Keratinocyte (primary cell): ENCODE measurements around the gene ZGRF1. TPM values are rescaled to one million over a fixed set of nuclear protein-coding genes. Genes with fewer than 3 reads are reported as not detected.
A peak's percentile ranks its signal among the peaks of the same experiment; 100 is the strongest.
"Not testable (repeated sequence)": the region's sequence is repeated elsewhere in the genome, so short reads cannot be mapped to it uniquely, and the experiment has no call there.

Experiments used
- DNase-seq: peaks from one replicate; pipeline ENCODE4 v3.0.0-alpha.2; 2011; ENCODE audit warnings: low read depth, missing footprints, low spot score
- FAIRE-seq: peaks from 2 replicates; lab custom pipeline; 2011; peaks lifted over from hg19 to GRCh38; lab: Jason Lieb, UNC
- H2AFZ ChIP-seq: 2 replicates; pipeline ENCODE4 v1.6.0; 2012; ENCODE audit warnings: low read length, control low read depth, inconsistent platforms; ENCODE audit not compliant: control insufficient read depth
- H3K27ac ChIP-seq: 2 replicates; pipeline ENCODE4 v1.5.1; 2011; ENCODE audit warnings: low read length; ENCODE audit not compliant: control insufficient read depth, insufficient read depth
- H3K27me3 ChIP-seq: 3 replicates; pipeline ENCODE4 v1.6.0; 2011; ENCODE audit warnings: low read length; ENCODE audit not compliant: control insufficient read depth, insufficient read depth; ENCODE audit errors: extremely low read depth
- H3K36me3 ChIP-seq, 2 experiments: 2 replicates in 1 of 2; 3 replicates in 1 of 2; pipeline ENCODE4 v1.5.1; 2011; ENCODE audit warnings: low read length in 2 of 2, mild to moderate bottlenecking in 1 of 2; ENCODE audit not compliant: control insufficient read depth in 2 of 2, insufficient read depth in 2 of 2; ENCODE audit errors: extremely low read depth in 1 of 2
- H3K4me1 ChIP-seq: 3 replicates; pipeline ENCODE4 v1.5.1; 2011; ENCODE audit warnings: low read length; ENCODE audit not compliant: control insufficient read depth, insufficient read depth; ENCODE audit errors: extremely low read depth
- H3K4me2 ChIP-seq: 3 replicates; pipeline ENCODE4 v1.6.0; 2011; ENCODE audit warnings: low read depth, low read length; ENCODE audit not compliant: control insufficient read depth, insufficient read depth; ENCODE audit errors: extremely low read depth
- H3K4me3 ChIP-seq, 3 experiments: fragments of 200-600 bp in 1 of 3; sonication (generic) in 1 of 3; 2 replicates in 2 of 3; 3 replicates in 1 of 3; pipeline ENCODE4 v1.5.1; 2011 to 2016; ENCODE audit warnings: low read length in 3 of 3, mild to moderate bottlenecking in 3 of 3, control low read depth in 2 of 3, inconsistent platforms in 1 of 3, low read depth in 1 of 3, mixed read lengths in 1 of 3, mixed run types in 1 of 3, moderate library complexity in 1 of 3; ENCODE audit not compliant: control insufficient read depth in 2 of 3, insufficient read depth in 2 of 3; ENCODE audit errors: extremely low read depth in 1 of 3
- H3K79me2 ChIP-seq: 2 replicates; pipeline ENCODE4 v1.6.0; 2012; ENCODE audit warnings: low read length; ENCODE audit not compliant: control insufficient read depth, insufficient read depth
- H3K9ac ChIP-seq: 3 replicates; pipeline ENCODE4 v1.6.0; 2011; ENCODE audit warnings: low read length; ENCODE audit not compliant: control insufficient read depth, insufficient read depth; ENCODE audit errors: extremely low read depth
- H3K9me1 ChIP-seq: 3 replicates; pipeline ENCODE4 v1.6.0; 2011; ENCODE audit warnings: low read length; ENCODE audit not compliant: control insufficient read depth, insufficient read depth; ENCODE audit errors: extremely low read depth
- H3K9me3 ChIP-seq: 2 replicates; pipeline ENCODE4 v1.5.1; 2012; ENCODE audit warnings: low read depth, low read length; ENCODE audit not compliant: control insufficient read depth
- H4K20me1 ChIP-seq: 3 replicates; pipeline ENCODE4 v1.6.0; 2011; ENCODE audit warnings: low read length; ENCODE audit not compliant: control insufficient read depth, insufficient read depth; ENCODE audit errors: extremely low read depth
- CTCF ChIP-seq, 3 experiments: IDR thresholded peaks in 1 of 3; conservative IDR thresholded peaks in 1 of 3; optimal IDR thresholded peaks in 1 of 3; 2 replicates in 2 of 3; 3 replicates in 1 of 3; pipeline versions ENCODE3 to v1.5.1; 2011; ENCODE audit warnings: low read length in 3 of 3, mild to moderate bottlenecking in 3 of 3, moderate library complexity in 2 of 3, control low read depth in 1 of 3, inconsistent platforms in 1 of 3; ENCODE audit not compliant: insufficient read depth in 2 of 3; ENCODE audit errors: extremely low read depth in 1 of 3
- EZH2 ChIP-seq: IDR thresholded peaks from one replicate; pipeline ENCODE4 v1.6.1; 2012; ENCODE audit warnings: inconsistent platforms, mild to moderate bottlenecking, low read length, moderate library complexity
- dilution Hi-C: fragments of 300-500 bp; cut with MboI; formaldehyde crosslinking; loops from one replicate; pipeline ENCODE4 v1.7.0; 2020; ENCODE audit warnings: low sequenced_read_pairs; ENCODE audit not compliant: extremely low pct_ligation_motif_present
- polyA plus RNA-seq, 5 experiments: library from polyadenylated mRNA; depleted of rRNA in 3 of 5; stranded (reverse) in 3 of 5; stranded (forward) in 1 of 5; unstranded in 1 of 5; fragments of >200 nt; gene quantifications; 1 replicate in 1 of 5; 2 replicates in 3 of 5; 3 replicates in 1 of 5; pipeline versions ENCODE4 v1.2.1 to v1.2.3, GENCODE V29; 2011 to 2012; ENCODE audit warnings: missing spikeins in 2 of 5, low read depth in 1 of 5, low replicate concordance in 1 of 5

Gene ZGRF1
- polyA plus RNA-seq, 1 donor (not counting 4 experiments of a cell fraction or from before 2014, with no cell fraction given): 3.6 TPM

- Histone ChIP-seq H3K9me1 (no peaks in the 10 kb centered on the region), H3K4me3 (no peak overlapping the region), H3K4me1 (no peaks in the 10 kb centered on the region), H3K79me2 (no peaks in the 10 kb centered on the region), H3K36me3 (peaks cover 0 to 4% of the 10 kb centered on the region in 2 experiments), H3K27ac (no peak overlapping the region), H3K9me3 (no peaks in the 10 kb centered on the region), H3K4me2 (no peak overlapping the region), H4K20me1 (no peaks in the 10 kb centered on the region), H2AFZ (no peak overlapping the region), H3K9ac (no peak overlapping the region), H3K27me3 (no peaks in the 10 kb centered on the region)
- DNase-seq (no peak), FAIRE-seq (no peak)
- dilution Hi-C loops: no loop called here
- no peak for TF ChIP-seq CTCF (optimal IDR thresholded peaks at IDR 0.05 in 1 of 3, IDR thresholded peaks at IDR 0.05 in 1 of 3, conservative IDR thresholded peaks at IDR 0.05 in 1 of 3; ENCODE audit: extremely low read depth in 1 of 3, insufficient read depth in 2 of 3, low read length in 3 of 3)
- TF ChIP-seq EZH2: no peak
These were observed 19.7 kb downstream of the ZGRF1 start for GRCh38 chr4:112616984-112617383.

GRCh38 chr4:112612814-112613213, 23.9 kb downstream of the ZGRF1 start:
- H4K20me1 ChIP-seq, H3K79me2 ChIP-seq, H3K4me2 ChIP-seq, H3K27ac ChIP-seq, dilution Hi-C loops, H3K36me3 ChIP-seq, H3K4me3 ChIP-seq, DNase-seq, H3K27me3 ChIP-seq, H3K9ac ChIP-seq, FAIRE-seq, H3K9me3 ChIP-seq, H2AFZ ChIP-seq, H3K9me1 ChIP-seq, H3K4me1 ChIP-seq: not testable (repeated sequence)

- dilution Hi-C loops: no loop called here
These were observed 32.1 kb downstream of the ZGRF1 start for GRCh38 chr4:112604589-112604988.

More at GRCh38 chr4:112604589-112604988, 32.1 kb downstream of the ZGRF1 start:
- Histone ChIP-seq H3K4me3 (no peak overlapping the region), H3K9ac (no peak overlapping the region), H3K9me1 (no peaks in the 10 kb centered on the region), H3K4me2 (no peak overlapping the region), H3K9me3 (no peaks in the 10 kb centered on the region), H2AFZ (peak overlapping the region; percentile 69), H3K36me3 (no peaks in the 10 kb centered on the region), H3K27ac (no peak overlapping the region), H4K20me1 (no peaks in the 10 kb centered on the region), H3K27me3 (no peaks in the 10 kb centered on the region), H3K4me1 (no peaks in the 10 kb centered on the region), H3K79me2 (no peaks in the 10 kb centered on the region)
- DNase-seq: peak; percentile 4
- TF ChIP-seq CTCF (optimal IDR thresholded peaks at IDR 0.05 in 1 of 3, IDR thresholded peaks at IDR 0.05 in 1 of 3, conservative IDR thresholded peaks at IDR 0.05 in 1 of 3; ENCODE audit: extremely low read depth in 1 of 3, insufficient read depth in 2 of 3, low read length in 3 of 3): peak; percentile 27 to 60 (median 51)
- TF ChIP-seq EZH2: no peak
- FAIRE-seq: no peak
